Subcutaneous preadipocyte (primary cell): Measurements from ENCODE around the gene KLRB1. TPM values are rescaled to one million over a fixed set of nuclear protein-coding genes. Genes with fewer than 3 reads are reported as not detected.

Source experiments
- small RNA-seq: library from RNA; depleted of rRNA; stranded (forward); fragments of <200 nt; gene quantifications from one replicate; pipeline ENCODE3, GENCODE V24; 2012
- total RNA-seq: library from RNA; depleted of rRNA; stranded (reverse); fragments of >200 nt; gene quantifications from 2 replicates; pipeline ENCODE4 v1.2.3, GENCODE V29; 2012

Gene KLRB1
- not detected in 2 replicates for total RNA-seq

DNA sequence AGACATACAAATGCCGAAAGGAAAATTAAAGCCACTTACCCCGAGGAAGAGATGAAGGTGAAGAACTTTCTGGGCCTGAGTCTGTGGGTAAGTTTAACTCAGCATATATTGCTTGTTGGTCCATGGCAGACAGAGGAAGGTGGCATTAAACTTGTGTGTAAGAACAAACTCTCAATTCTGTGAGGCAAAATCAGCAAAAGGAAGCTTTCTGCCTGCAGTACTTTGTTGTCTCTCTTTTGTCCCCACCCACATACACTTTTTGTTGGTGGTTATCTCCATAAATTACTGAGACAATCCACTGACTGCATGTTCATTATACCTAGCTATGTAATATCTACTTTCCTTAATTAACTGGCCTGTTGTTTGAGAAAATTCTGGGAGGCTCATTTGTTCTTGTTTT lies at the start of gene KLRB1:
Gene KLRB1, minus strand, starts transcription at position 201 of the 400 bp plus-strand sequence. Its CDS starts 77 bp downstream, at position 124.

Small RNAs within 50 kb of the gene (small RNA-seq; reads per million reads assigned to genes)
- gene AC010186.4: not detected
- not detected for gene RNU6-700P

Other genes starting within 250 kb of the KLRB1 start
- 1.2 and 2.2 TPM in 2 replicates for gene CLEC2D, start 61.8 kb upstream of the KLRB1 start, total RNA-seq
- gene CLECL1, start 125.2 kb upstream of the KLRB1 start, total RNA-seq: not detected in 2 replicates
- gene CD69, start 153.0 kb upstream of the KLRB1 start, total RNA-seq: not detected in 2 replicates
- under 0.01 and 0.20 TPM in 2 replicates for gene KLRF1, start 219.6 kb upstream of the KLRB1 start, total RNA-seq